Astrocyte (in vitro differentiated cells and primary cell): ENCODE results near the gene ARSK. TPM values are rescaled to one million over a fixed set of nuclear protein-coding genes. Genes with fewer than 3 reads are reported as not detected.
A peak's percentile ranks its signal among the peaks of the same experiment; 100 is the strongest.

Experiments used
- DNase-seq: peaks from one replicate; pipeline ENCODE4 v3.0.0-alpha.2; 2010; ENCODE audit warnings: low read depth
- FAIRE-seq: peaks from 2 replicates; lab custom pipeline; 2011; peaks lifted over from hg19 to GRCh38; lab: Jason Lieb, UNC
- H2AFZ ChIP-seq: 2 replicates; pipeline ENCODE4 v1.6.0; 2012; ENCODE audit warnings: low read depth, low read length, inconsistent platforms
- H3K27ac ChIP-seq: 2 replicates; pipeline ENCODE4 v1.5.1; 2011; ENCODE audit warnings: low read depth, low read length, inconsistent platforms
- H3K27me3 ChIP-seq: 2 replicates; pipeline ENCODE4 v1.6.0; 2011; ENCODE audit warnings: low read length, inconsistent platforms; ENCODE audit not compliant: insufficient read depth
- H3K36me3 ChIP-seq: 2 replicates; pipeline ENCODE4 v1.5.1; 2011; ENCODE audit warnings: low read length, inconsistent platforms; ENCODE audit not compliant: insufficient read depth
- H3K4me1 ChIP-seq: 2 replicates; pipeline ENCODE4 v1.5.1; 2011; ENCODE audit warnings: low read length, inconsistent platforms; ENCODE audit not compliant: insufficient read depth
- H3K4me2 ChIP-seq: 2 replicates; pipeline ENCODE4 v1.6.0; 2012; ENCODE audit warnings: low read length, inconsistent platforms
- H3K4me3 ChIP-seq: 2 replicates; pipeline ENCODE4 v1.5.1; 2011; ENCODE audit warnings: low read depth, mild to moderate bottlenecking, low read length, inconsistent platforms; ENCODE audit not compliant: insufficient read depth
- H3K79me2 ChIP-seq: 2 replicates; pipeline ENCODE4 v1.6.0; 2012; ENCODE audit warnings: mild to moderate bottlenecking, low read length, inconsistent platforms; ENCODE audit not compliant: insufficient read depth
- H3K9ac ChIP-seq: 2 replicates; pipeline ENCODE4 v1.6.0; 2012; ENCODE audit warnings: mild to moderate bottlenecking, low read length, inconsistent platforms
- H3K9me3 ChIP-seq: 2 replicates; pipeline ENCODE4 v1.5.1; 2012; ENCODE audit warnings: low read depth, mild to moderate bottlenecking, low read length, inconsistent platforms; ENCODE audit not compliant: insufficient read depth
- H4K20me1 ChIP-seq: 2 replicates; pipeline ENCODE4 v1.6.0; 2012; ENCODE audit warnings: low read length, inconsistent platforms; ENCODE audit not compliant: insufficient read depth
- H3K27ac Mint-ChIP-seq: one replicate; pipeline ENCODE4 v1.8.0; 2021; ENCODE audit warnings: mild to moderate bottlenecking, mixed read lengths; ENCODE audit not compliant: unreplicated experiment
- H3K27me3 Mint-ChIP-seq: one replicate; pipeline ENCODE4 v1.8.0; 2021; ENCODE audit warnings: low read depth, mixed read lengths; ENCODE audit not compliant: unreplicated experiment
- H3K36me3 Mint-ChIP-seq: one replicate; pipeline ENCODE4 v1.8.0; 2021; ENCODE audit warnings: low read depth, mixed read lengths; ENCODE audit not compliant: unreplicated experiment
- H3K4me1 Mint-ChIP-seq: one replicate; pipeline ENCODE4 v1.8.0; 2021; ENCODE audit warnings: low read depth, mixed read lengths; ENCODE audit not compliant: unreplicated experiment
- H3K4me3 Mint-ChIP-seq: one replicate; pipeline ENCODE4 v1.8.0; 2021; ENCODE audit warnings: mild to moderate bottlenecking, moderate library complexity, mixed read lengths; ENCODE audit not compliant: unreplicated experiment
- H3K9me3 Mint-ChIP-seq: one replicate; pipeline ENCODE4 v1.8.0; 2021; ENCODE audit warnings: mild to moderate bottlenecking, mixed read lengths; ENCODE audit not compliant: unreplicated experiment
- EZH2 ChIP-seq: IDR thresholded peaks from 2 replicates; pipeline ENCODE4 v1.6.1; 2012; ENCODE audit warnings: mild to moderate bottlenecking, low read length, inconsistent platforms; ENCODE audit not compliant: insufficient read depth
- total RNA-seq: library from RNA; stranded (reverse); gene quantifications from 2 replicates; pipeline ENCODE4 v1.2.1, GENCODE V29; 2021
- TF ChIP-seq, protein P1 (sequence below): IDR thresholded peaks from 2 replicates; pipeline ENCODE4 v1.5.1; 2011; ENCODE audit warnings: low read depth, mild to moderate bottlenecking, inconsistent platforms, low read length, moderate library complexity; ENCODE audit not compliant: insufficient read depth

Gene ARSK
- total RNA-seq, 1 donor from 2014 or later = 9.0 TPM

DNA sequence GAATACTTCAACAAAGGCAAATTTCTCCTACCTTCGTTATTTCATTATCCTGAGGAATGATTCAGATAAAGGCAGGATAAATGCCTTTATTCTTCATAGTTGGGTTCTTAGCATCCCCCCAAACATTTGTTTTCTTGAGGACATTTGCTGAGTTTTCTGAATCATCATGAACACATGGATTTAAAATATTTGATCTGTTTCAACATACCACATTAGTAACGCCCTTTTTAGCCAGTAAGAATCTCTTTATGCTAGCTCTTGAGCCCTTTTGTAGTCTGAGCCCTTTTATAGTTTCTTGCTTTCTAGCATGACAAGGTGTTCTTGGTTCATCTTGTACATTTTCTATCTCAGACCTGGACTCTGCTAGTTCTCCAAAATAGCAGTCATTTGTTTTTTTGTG, 28.0 kb upstream of the ARSK start:
- H3K4me1 ChIP-seq = no peaks in the 10 kb centered on the region
- H3K4me3 ChIP-seq = no peak overlapping the region
- no peaks in the 10 kb centered on the region for H4K20me1 ChIP-seq
- TF ChIP-seq, protein P1, sequence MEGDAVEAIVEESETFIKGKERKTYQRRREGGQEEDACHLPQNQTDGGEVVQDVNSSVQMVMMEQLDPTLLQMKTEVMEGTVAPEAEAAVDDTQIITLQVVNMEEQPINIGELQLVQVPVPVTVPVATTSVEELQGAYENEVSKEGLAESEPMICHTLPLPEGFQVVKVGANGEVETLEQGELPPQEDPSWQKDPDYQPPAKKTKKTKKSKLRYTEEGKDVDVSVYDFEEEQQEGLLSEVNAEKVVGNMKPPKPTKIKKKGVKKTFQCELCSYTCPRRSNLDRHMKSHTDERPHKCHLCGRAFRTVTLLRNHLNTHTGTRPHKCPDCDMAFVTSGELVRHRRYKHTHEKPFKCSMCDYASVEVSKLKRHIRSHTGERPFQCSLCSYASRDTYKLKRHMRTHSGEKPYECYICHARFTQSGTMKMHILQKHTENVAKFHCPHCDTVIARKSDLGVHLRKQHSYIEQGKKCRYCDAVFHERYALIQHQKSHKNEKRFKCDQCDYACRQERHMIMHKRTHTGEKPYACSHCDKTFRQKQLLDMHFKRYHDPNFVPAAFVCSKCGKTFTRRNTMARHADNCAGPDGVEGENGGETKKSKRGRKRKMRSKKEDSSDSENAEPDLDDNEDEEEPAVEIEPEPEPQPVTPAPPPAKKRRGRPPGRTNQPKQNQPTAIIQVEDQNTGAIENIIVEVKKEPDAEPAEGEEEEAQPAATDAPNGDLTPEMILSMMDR = no peak
- TF ChIP-seq EZH2 = no peak
- no peak overlapping the region for H3K27ac ChIP-seq
- Mint-ChIP-seq H3K4me3 (no peak overlapping the region), H3K9me3 (no peaks in the 10 kb centered on the region), H3K27me3 (no peaks in the 10 kb centered on the region), H3K36me3 (peaks cover 11% of the 10 kb centered on the region), H3K27ac (no peak overlapping the region), H3K4me1 (peaks cover 9% of the 10 kb centered on the region)
- no peak overlapping the region for H3K4me2 ChIP-seq
- peaks cover 28% of the 10 kb centered on the region for H3K36me3 ChIP-seq
- no peaks in the 10 kb centered on the region for H3K27me3 ChIP-seq
- no peak overlapping the region for H2AFZ ChIP-seq
- no peak for FAIRE-seq
- H3K9me3 ChIP-seq = no peaks in the 10 kb centered on the region
- peak; percentile 12 for DNase-seq
- peaks cover 5% of the 10 kb centered on the region for H3K79me2 ChIP-seq
- no peak overlapping the region for H3K9ac ChIP-seq

DNA sequence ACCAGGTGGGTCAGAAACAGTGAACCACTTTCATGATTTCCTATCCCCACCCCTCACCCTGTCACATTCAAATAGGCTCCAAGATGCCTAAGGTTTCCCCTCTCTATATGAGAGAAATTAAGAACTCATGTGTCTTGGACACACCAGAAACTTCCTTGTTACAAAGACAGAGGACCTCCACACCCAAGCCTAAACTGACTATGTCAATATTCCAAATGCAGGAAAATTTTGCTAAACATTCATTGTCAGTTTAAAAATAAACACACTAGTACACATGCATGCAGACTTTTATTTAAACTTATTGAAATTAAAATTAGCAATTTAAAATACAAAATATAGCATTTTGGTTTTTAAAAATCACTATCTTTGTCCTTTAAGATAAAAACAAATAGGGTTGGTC, 26.3 kb upstream of the ARSK start:
- Histone ChIP-seq H3K36me3 (peaks cover 22% of the 10 kb centered on the region), H4K20me1 (no peaks in the 10 kb centered on the region), H3K4me1 (no peaks in the 10 kb centered on the region), H3K9me3 (no peaks in the 10 kb centered on the region), H3K4me2 (no peak overlapping the region), H3K79me2 (peaks cover 5% of the 10 kb centered on the region), H3K27ac (no peak overlapping the region), H3K9ac (no peak overlapping the region), H2AFZ (no peak overlapping the region), H3K27me3 (no peaks in the 10 kb centered on the region), H3K4me3 (no peak overlapping the region)
- no peak overlapping the region for H3K27ac Mint-ChIP-seq
- no peak for DNase-seq
- FAIRE-seq = no peak
- H3K27me3 Mint-ChIP-seq = no peaks in the 10 kb centered on the region
- TF ChIP-seq, protein P1 = no peak
- no peak for TF ChIP-seq EZH2
- H3K4me3 Mint-ChIP-seq = no peak overlapping the region
- peaks cover 11% of the 10 kb centered on the region for H3K36me3 Mint-ChIP-seq
- H3K9me3 Mint-ChIP-seq = no peaks in the 10 kb centered on the region
- H3K4me1 Mint-ChIP-seq = peaks cover 25% of the 10 kb centered on the region

DNA sequence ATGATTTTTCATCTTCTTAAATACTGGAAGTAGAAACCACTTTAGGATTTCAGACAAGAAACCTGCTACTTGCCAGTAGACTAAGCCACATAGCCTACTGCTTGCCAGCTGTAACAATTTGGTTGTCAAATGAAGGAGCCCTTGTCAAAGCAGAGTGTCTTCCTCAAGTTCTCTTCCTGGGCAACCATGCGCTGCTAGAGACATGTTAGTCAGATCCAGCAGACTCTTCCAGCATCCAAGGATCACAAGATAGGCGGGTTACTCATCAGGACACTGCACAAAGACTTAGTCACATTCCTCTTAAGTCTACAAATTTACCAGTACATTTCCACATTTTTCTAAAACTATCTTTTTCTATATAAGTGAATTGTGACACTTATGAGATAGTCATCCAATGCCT, 24.5 kb upstream of the ARSK start:
- H3K79me2 ChIP-seq = peaks cover 5% of the 10 kb centered on the region
- H3K4me3 ChIP-seq = no peak overlapping the region
- H3K9me3 Mint-ChIP-seq = no peaks in the 10 kb centered on the region
- DNase-seq = peak; percentile 88
- H3K36me3 ChIP-seq = peaks cover 22% of the 10 kb centered on the region
- H3K27ac ChIP-seq = peak overlapping the region; percentile 28
- H3K4me3 Mint-ChIP-seq = no peak overlapping the region
- no peaks in the 10 kb centered on the region for H3K27me3 Mint-ChIP-seq
- no peaks in the 10 kb centered on the region for H3K4me1 ChIP-seq
- peaks cover 6% of the 10 kb centered on the region for H4K20me1 ChIP-seq
- H2AFZ ChIP-seq = no peak overlapping the region
- no peak overlapping the region for H3K9ac ChIP-seq
- no peak overlapping the region for H3K27ac Mint-ChIP-seq
- TF ChIP-seq EZH2 = no peak
- TF ChIP-seq, protein P1 = no peak
- H3K9me3 ChIP-seq = no peaks in the 10 kb centered on the region
- H3K27me3 ChIP-seq = no peaks in the 10 kb centered on the region
- peaks cover 38% of the 10 kb centered on the region for H3K4me1 Mint-ChIP-seq
- FAIRE-seq = peak; percentile 23
- H3K4me2 ChIP-seq = no peak overlapping the region
- peaks cover 11% of the 10 kb centered on the region for H3K36me3 Mint-ChIP-seq
